Measurements from ENCODE around the gene GNPTG. TPM values are rescaled to one million over a fixed set of nuclear protein-coding genes. Genes with fewer than 3 reads are reported as not detected.

Gene GNPTG
- total and polyA plus RNA-seq, 2 of the 8 experiments (the other 6 are each of a cell fraction or from before 2014, with no cell fraction given): 26.2 to 51.2 TPM

DNA sequence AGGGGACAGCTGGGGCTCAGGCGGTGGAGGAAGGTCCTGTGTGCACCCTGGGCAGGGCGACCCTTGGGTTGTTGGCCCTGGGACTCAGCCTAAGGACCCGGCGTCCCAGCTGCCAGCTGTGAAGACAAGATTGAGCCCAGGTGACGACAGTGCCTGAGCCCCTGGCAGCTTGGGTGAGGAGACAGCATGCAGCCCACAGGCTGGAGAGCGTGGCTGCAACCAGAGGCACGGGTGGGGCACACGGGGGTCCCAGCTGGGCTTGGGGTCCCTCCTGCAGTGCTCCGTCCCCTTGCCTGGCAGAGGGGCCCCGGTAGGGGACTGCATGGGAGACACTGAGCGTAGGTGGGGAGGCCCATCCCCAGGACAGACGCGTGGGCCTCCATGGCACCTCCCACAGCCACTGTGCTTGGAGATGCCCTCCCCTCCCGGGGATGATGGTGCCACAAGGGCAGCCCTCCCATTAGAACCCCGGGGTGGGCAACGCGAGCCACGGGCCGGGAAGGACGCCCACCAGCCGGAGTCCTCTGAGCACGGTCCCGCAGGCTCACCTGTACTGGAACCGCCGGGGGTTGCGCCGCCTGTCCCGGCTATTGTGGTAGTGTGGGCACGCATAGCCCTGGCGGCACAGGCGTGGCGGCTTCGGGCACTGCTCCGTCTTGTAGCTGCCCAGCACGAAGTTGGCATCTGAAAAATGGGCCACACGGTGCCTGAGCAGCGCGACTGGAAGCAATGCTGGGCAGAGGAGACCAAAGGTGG lies 47.3 kb downstream of the GNPTG start:
- Histone ChIP-seq H2BK20ac (ENCODE audit: low read length) (no peak overlapping the region), H2BK120ac (replicated peaks; ENCODE audit: low read depth, low read length) (no peak overlapping the region), H3K18ac (ENCODE audit: extremely low read depth, low read length) (no peak overlapping the region), H2AFZ (ENCODE audit: low read length) (no peak overlapping the region), H4K5ac (ENCODE audit: insufficient read length, low read depth, low read length) (no peak overlapping the region), H3K4ac (replicated peaks; ENCODE audit: insufficient read length, low read depth, low read length) (no peak overlapping the region), H3K27me3 (replicated peaks in 1 of 4; ENCODE audit: control insufficient read depth in 3 of 4, extremely low read depth in 1 of 4, insufficient read depth in 3 of 4, low read length in 3 of 4) (no peaks in the 10 kb centered on the region), H3K79me2 (ENCODE audit: control insufficient read depth in 1 of 2, insufficient read depth in 2 of 2, low read length in 2 of 2) (no peaks in the 10 kb centered on the region; a peak in 1 of 4 replicates), H2BK5ac (ENCODE audit: low read depth, low read length) (no peak overlapping the region), H3K79me1 (ENCODE audit: low read depth, low read length) (peaks cover 4% of the 10 kb centered on the region; the same call in 1 of the 2 replicates), H4K20me1 (replicated peaks in 1 of 2; ENCODE audit: control insufficient read depth in 1 of 2, insufficient read depth in 2 of 2, low read length in 2 of 2) (peaks cover 0 to 4% of the 10 kb centered on the region in 2 experiments), H3K4me3 (ENCODE audit: extremely low read depth in 1 of 4, insufficient read depth in 2 of 4, low read depth in 3 of 4, low read length in 4 of 4) (no peak overlapping the region), H3K23ac (ENCODE audit: insufficient read length) (no peak overlapping the region), H3K23me2 (ENCODE audit: low read depth, low read length) (no peaks in the 10 kb centered on the region), H3K14ac (ENCODE audit: insufficient read length) (no peak overlapping the region), H3K4me2 (ENCODE audit: insufficient read depth in 1 of 2, low read depth in 2 of 2, low read length in 2 of 2) (no peak overlapping the region), H4K8ac (ENCODE audit: extremely low read depth, insufficient read depth, low read length) (no peak overlapping the region), H2BK12ac (ENCODE audit: low read depth, low read length) (no peak overlapping the region), H4K91ac (replicated peaks; ENCODE audit: insufficient read length, low read length) (no peak overlapping the region), H2AK5ac (ENCODE audit: low read depth, low read length) (no peak overlapping the region), H3K27ac (ENCODE audit: low read depth, low read length) (no peak overlapping the region), H2BK15ac (ENCODE audit: low read length) (no peak overlapping the region), H3K9ac (replicated peaks in 1 of 4; ENCODE audit: extremely low read depth in 1 of 4, low read depth in 3 of 4, low read length in 3 of 4) (no peak overlapping the region), H3K9me3 (ENCODE audit: insufficient read depth in 2 of 2, low read depth in 1 of 2, low read length in 1 of 2) (no peaks in the 10 kb centered on the region), H3K56ac (replicated peaks; ENCODE audit: insufficient read length, low read depth, low read length) (no peak overlapping the region), H3K36me3 (ENCODE audit: control insufficient read depth in 2 of 4, insufficient read depth in 4 of 4, low read length in 3 of 4) (peaks cover 0 to 15% (median 1%) of the 10 kb centered on the region in 4 experiments; a peak in 3 of 8 replicates), H3K4me1 (replicated peaks in 1 of 4; ENCODE audit: control insufficient read depth in 3 of 4, insufficient read depth in 4 of 4, low read length in 3 of 4) (no peaks in the 10 kb centered on the region)
- FAIRE-seq (no peak), DNase-seq (ENCODE audit: low read depth in 1 of 2, low spot score in 2 of 2) (no peak)
- ChIA-PET CTCF (ENCODE audit: partially characterized antibody) (interaction anchor here (1.3 kb wide), 1 partner anchor 35 kb away, joined by 4 read pairs; no protein-coding TSS in a partner anchor), POLR2A (ENCODE audit: partially characterized antibody) (interaction anchor here (1.2 to 1.3 kb wide), 2 partner anchors 9 to 13 kb away, joined by 3 read pairs; no protein-coding TSS in a partner anchor)
- TF ChIP-seq JUN (IDR thresholded peaks at IDR 0.05; ENCODE audit: low read depth, low read length) (no peak), TAF7 (optimal IDR thresholded peaks at IDR 0.05; ENCODE audit: borderline replicate concordance, low read depth, low read length) (no peak), ZNF274 (IDR thresholded peaks at IDR 0.05; ENCODE audit: borderline replicate concordance, extremely low read depth, low read length) (no peak)
- 90% methylated on average over 31 of the region's 38 CpGs; no CpG with 5 or more reads in 1 of the 2 experiments for WGBS, 2 experiments (ENCODE audit: extremely low coverage in 1 of 2, insufficient coverage in 1 of 2, insufficient read length in 1 of 2, insufficient replicate concordance in 2 of 2, low coverage in 1 of 2, low lambda C conversion rate in 2 of 2, missing lambda C conversion rate in 1 of 2)
